ENCODE results near the gene UIMC1. TPM values are rescaled to one million over a fixed set of nuclear protein-coding genes. Genes with fewer than 3 reads are reported as not detected.
A peak's percentile ranks its signal among the peaks of the same experiment; 100 is the strongest.

The UIMC1 gene
- total RNA-seq, 1 experiment from 2014 or later = 20.7 TPM

- TF ChIP-seq EZH2 (IDR thresholded peaks at IDR 0.05; ENCODE audit: low read length, unreplicated experiment) (no peak), CTCF (conservative IDR thresholded peaks at IDR 0.05; ENCODE audit: low read depth, low read length) (peak; percentile 59), EZH2phosphoT487 (IDR thresholded peaks at IDR 0.05; ENCODE audit: borderline replicate concordance, low read length) (no peak)
- intact Hi-C loops (cut with micrococcal nuclease) = no loop called here
- H3K4me1 ChIP-seq (ENCODE audit: insufficient read depth, low read length) = no peaks in the 10 kb centered on the region
- no peaks in the 10 kb centered on the region for H3K9me2 ChIP-seq (replicated peaks; ENCODE audit: low read length)
- ChIA-PET POLR2A (ENCODE audit: unreplicated experiment) (no interaction called here), CTCF (no interaction called here)
- no peaks in the 10 kb centered on the region for H3K79me2 ChIP-seq (ENCODE audit: low read length)
- no peaks in the 10 kb centered on the region for H4K20me1 ChIP-seq (ENCODE audit: low read length)
- no TSS peak for BruUV-seq (replicated peaks)
- H3K4me2 ChIP-seq (ENCODE audit: low read length) = no peak overlapping the region
- no peaks in the 10 kb centered on the region for H3K9me3 ChIP-seq (ENCODE audit: low read length)
- H3K4me3 ChIP-seq (ENCODE audit: low read length) = no peak overlapping the region
- H3K27ac ChIP-seq (ENCODE audit: low read length) = no peak overlapping the region
- peak; percentile 47 for DNase-seq
- H3K9ac ChIP-seq (ENCODE audit: low read length) = no peak overlapping the region
- H3F3A ChIP-seq (ENCODE audit: low read length, unreplicated experiment) = no peaks in the 10 kb centered on the region
- H3K27me3 ChIP-seq (ENCODE audit: low read length) = peaks cover 23% of the 10 kb centered on the region
- no peaks in the 10 kb centered on the region for H3K36me3 ChIP-seq (ENCODE audit: low read depth, low read length)
- no peak overlapping the region for H2AFZ ChIP-seq (ENCODE audit: low read length)
- peak; percentile 75 for ATAC-seq
Observed at GRCh38 chr5:176870110-176870591, 136.4 kb downstream of the UIMC1 start.

- Histone ChIP-seq H3K4me1 (ENCODE audit: insufficient read depth, low read length) (no peaks in the 10 kb centered on the region), H3K4me2 (ENCODE audit: low read length) (no peak overlapping the region), H3K36me3 (ENCODE audit: low read depth, low read length) (no peaks in the 10 kb centered on the region), H3K27ac (ENCODE audit: low read length) (no peak overlapping the region), H3K4me3 (ENCODE audit: low read length) (no peak overlapping the region), H3K79me2 (ENCODE audit: low read length) (no peaks in the 10 kb centered on the region), H3K9me2 (replicated peaks; ENCODE audit: low read length) (no peaks in the 10 kb centered on the region), H2AFZ (ENCODE audit: low read length) (no peak overlapping the region), H3K9me3 (ENCODE audit: low read length) (no peaks in the 10 kb centered on the region), H3K9ac (ENCODE audit: low read length) (no peak overlapping the region), H3F3A (ENCODE audit: low read length, unreplicated experiment) (no peaks in the 10 kb centered on the region), H4K20me1 (ENCODE audit: low read length) (no peaks in the 10 kb centered on the region), H3K27me3 (ENCODE audit: low read length) (peaks cover 20% of the 10 kb centered on the region)
- intact Hi-C loops (cut with micrococcal nuclease) = no loop called here
- ATAC-seq = no peak
- BruUV-seq (replicated peaks) = no TSS peak
- CTCF ChIA-PET = no interaction called here
- no peak for TF ChIP-seq EZH2 (IDR thresholded peaks at IDR 0.05; ENCODE audit: low read length, unreplicated experiment)
- TF ChIP-seq EZH2phosphoT487 (IDR thresholded peaks at IDR 0.05; ENCODE audit: borderline replicate concordance, low read length) = no peak
- TF ChIP-seq CTCF (conservative IDR thresholded peaks at IDR 0.05; ENCODE audit: low read depth, low read length) = no peak
- POLR2A ChIA-PET (ENCODE audit: unreplicated experiment) = no interaction called here
- no peak for DNase-seq
Observed at GRCh38 chr5:176869501-176870109, 137.0 kb downstream of the UIMC1 start.

- ATAC-seq = no peak
- Histone ChIP-seq H3K9me3 (ENCODE audit: low read length) (no peaks in the 10 kb centered on the region), H3F3A (ENCODE audit: low read length, unreplicated experiment) (no peaks in the 10 kb centered on the region), H4K20me1 (ENCODE audit: low read length) (no peaks in the 10 kb centered on the region), H3K9ac (ENCODE audit: low read length) (no peak overlapping the region), H2AFZ (ENCODE audit: low read length) (no peak overlapping the region), H3K27me3 (ENCODE audit: low read length) (peaks cover 14% of the 10 kb centered on the region), H3K27ac (ENCODE audit: low read length) (no peak overlapping the region), H3K4me2 (ENCODE audit: low read length) (no peak overlapping the region), H3K9me2 (replicated peaks; ENCODE audit: low read length) (no peaks in the 10 kb centered on the region), H3K4me3 (ENCODE audit: low read length) (no peak overlapping the region), H3K4me1 (ENCODE audit: insufficient read depth, low read length) (no peaks in the 10 kb centered on the region), H3K36me3 (ENCODE audit: low read depth, low read length) (no peaks in the 10 kb centered on the region), H3K79me2 (ENCODE audit: low read length) (no peaks in the 10 kb centered on the region)
- POLR2A ChIA-PET (ENCODE audit: unreplicated experiment) = no interaction called here
- no peak for DNase-seq
- no peak for TF ChIP-seq EZH2 (IDR thresholded peaks at IDR 0.05; ENCODE audit: low read length, unreplicated experiment)
- no peak for TF ChIP-seq CTCF (conservative IDR thresholded peaks at IDR 0.05; ENCODE audit: low read depth, low read length)
- no peak for TF ChIP-seq EZH2phosphoT487 (IDR thresholded peaks at IDR 0.05; ENCODE audit: borderline replicate concordance, low read length)
- BruUV-seq (replicated peaks) = no TSS peak
- intact Hi-C loops (cut with micrococcal nuclease) = no loop called here
- CTCF ChIA-PET = no interaction called here
Observed at GRCh38 chr5:176868731-176869130, 137.8 kb downstream of the UIMC1 start.

All from PC-3 (cell line).